Gastrocnemius medialis (tissue), 4 donors: ENCODE results near the gene C9orf43. TPM values are rescaled to one million over a fixed set of nuclear protein-coding genes. Genes with fewer than 3 reads are reported as not detected.
A peak's percentile ranks its signal among the peaks of the same experiment; 100 is the strongest.

ENCODE experiments used
- ATAC-seq, 2 donors: fragments of 150-250 bp; one replicate each; pipeline ENCODE4 v1.9.1; 2016
- DNase-seq, 2 donors: peaks; one replicate each; pipeline ENCODE4 v3.0.0-alpha.2; 2019
- H3K27ac ChIP-seq, 4 donors: fragments of 200-600 bp; sonication (generic); 1 replicate in 1 of 4; 2 replicates in 3 of 4; pipeline ENCODE4 v1.5.1; 2016 to 2018; ENCODE audit warnings: mild to moderate bottlenecking in 2 of 4, moderate library complexity in 1 of 4
- H3K27me3 ChIP-seq, 3 donors: fragments of 200-600 bp; sonication (generic) in 2 of 3; 1 replicate in 1 of 3; 2 replicates in 2 of 3; pipeline versions ENCODE4 v1.5.1 to v1.6.0; 2016 to 2019; ENCODE audit warnings: mild to moderate bottlenecking in 1 of 3, moderate library complexity in 1 of 3
- H3K36me3 ChIP-seq, 2 donors: fragments of 200-600 bp; sonication (generic) in 1 of 2; one replicate each; pipeline ENCODE4 v1.5.1; 2017 to 2018
- H3K4me1 ChIP-seq, 2 donors: fragments of 200-600 bp; sonication (generic) in 1 of 2; one replicate each; pipeline ENCODE4 v1.5.1; 2016 to 2017; ENCODE audit warnings: mild to moderate bottlenecking in 2 of 2
- H3K4me3 ChIP-seq, 4 donors: fragments of 200-600 bp; sonication (generic) in 3 of 4; 1 replicate in 1 of 4; 2 replicates in 3 of 4; pipeline ENCODE4 v1.5.1; 2016 to 2019; ENCODE audit warnings: mild to moderate bottlenecking in 2 of 4
- H3K9me3 ChIP-seq, 3 donors: fragments of 200-600 bp; sonication (generic) in 2 of 3; 1 replicate in 1 of 3; 2 replicates in 2 of 3; pipeline ENCODE4 v1.5.1; 2016 to 2019
- POLR2A ChIP-seq, 2 donors: fragments of 450-650 bp; IDR thresholded peaks; one replicate each; pipeline ENCODE4 v1.6.1; 2017; ENCODE audit warnings: antibody characterized with exemption in 2 of 2, mild to moderate bottlenecking in 2 of 2, moderate library complexity in 2 of 2
- in situ Hi-C, 4 donors: fragments of 200-750 bp; cut with MboI; loops; one replicate each; pipeline versions ENCODE4 v1.15.0 to v1.8.0; 2017; ENCODE audit warnings: low sequenced_read_pairs in 4 of 4
- intact Hi-C: fragments of 100-400 bp; cut with DNase I; formaldehyde crosslinking; loops from one replicate; pipeline ENCODE4 v1.15.1; 2023; ENCODE audit warnings: low total_unique reads
- total RNA-seq, 4 donors: library from RNA; depleted of rRNA; stranded (reverse); fragments of >200 nt; gene quantifications; one replicate each; pipeline versions ENCODE4 v1.1.0 to v1.2.3, GENCODE V29; 2016
- TF ChIP-seq, protein P1 (sequence below), 5 experiments: fragments of 450-650 bp in 3 of 5; fragments of 200-600 bp in 2 of 5; sonication (generic) in 2 of 5; IDR thresholded peaks in 4 of 5; conservative IDR thresholded peaks in 1 of 5; 1 replicate in 4 of 5; 2 replicates in 1 of 5; pipeline ENCODE4 v1.5.1; 2016 to 2019; ENCODE audit warnings: antibody characterized with exemption in 5 of 5, mild to moderate bottlenecking in 3 of 5, moderate library complexity in 3 of 5

Gene C9orf43
- total RNA-seq, 4 donors from 2014 or later, result not detected

GRCh38 chr9:113463418-113464285 is 53.1 kb downstream of the C9orf43 start, which contains the start of gene RGS3:
RGS3 (plus strand) TSS chr9:113463727; CDS start chr9:113463803, 76 bp downstream.
- peaks cover 11 to 32% of the 10 kb centered on the region in 2 donors for H3K4me1 ChIP-seq
- in situ Hi-C loops, result no loop called here
- peak; percentile 60 to 79 for DNase-seq
- ATAC-seq, result peak; percentile 89 to 91
- H3K27me3 ChIP-seq, result no peaks in the 10 kb centered on the region
- H3K4me3 ChIP-seq, result peak within 1 kb of the TSS; percentile 44 to 69 (median 59)
- no peaks in the 10 kb centered on the region for H3K36me3 ChIP-seq
- intact Hi-C loops, result loop anchor here (5.0 kb wide), 3 partner anchors 104 to 194 kb away; no protein-coding TSS in a partner anchor
- no peaks in the 10 kb centered on the region for H3K9me3 ChIP-seq
- H3K27ac ChIP-seq, result peak within 1 kb of the TSS; percentile 74 to 87 (median 82)
- TF ChIP-seq, protein P1, sequence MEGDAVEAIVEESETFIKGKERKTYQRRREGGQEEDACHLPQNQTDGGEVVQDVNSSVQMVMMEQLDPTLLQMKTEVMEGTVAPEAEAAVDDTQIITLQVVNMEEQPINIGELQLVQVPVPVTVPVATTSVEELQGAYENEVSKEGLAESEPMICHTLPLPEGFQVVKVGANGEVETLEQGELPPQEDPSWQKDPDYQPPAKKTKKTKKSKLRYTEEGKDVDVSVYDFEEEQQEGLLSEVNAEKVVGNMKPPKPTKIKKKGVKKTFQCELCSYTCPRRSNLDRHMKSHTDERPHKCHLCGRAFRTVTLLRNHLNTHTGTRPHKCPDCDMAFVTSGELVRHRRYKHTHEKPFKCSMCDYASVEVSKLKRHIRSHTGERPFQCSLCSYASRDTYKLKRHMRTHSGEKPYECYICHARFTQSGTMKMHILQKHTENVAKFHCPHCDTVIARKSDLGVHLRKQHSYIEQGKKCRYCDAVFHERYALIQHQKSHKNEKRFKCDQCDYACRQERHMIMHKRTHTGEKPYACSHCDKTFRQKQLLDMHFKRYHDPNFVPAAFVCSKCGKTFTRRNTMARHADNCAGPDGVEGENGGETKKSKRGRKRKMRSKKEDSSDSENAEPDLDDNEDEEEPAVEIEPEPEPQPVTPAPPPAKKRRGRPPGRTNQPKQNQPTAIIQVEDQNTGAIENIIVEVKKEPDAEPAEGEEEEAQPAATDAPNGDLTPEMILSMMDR (IDR thresholded peaks at IDR 0.05 in 4 of 5, conservative IDR thresholded peaks at IDR 0.05 in 1 of 5), result peak in 2 of 5 experiments; percentile 10 to 31
- peak; percentile 34 to 35 for TF ChIP-seq POLR2A (IDR thresholded peaks at IDR 0.05)

- TF ChIP-seq POLR2A (IDR thresholded peaks at IDR 0.05), result no peak
- TF ChIP-seq, protein P1 (IDR thresholded peaks at IDR 0.05 in 4 of 5, conservative IDR thresholded peaks at IDR 0.05 in 1 of 5), result no peak
- ATAC-seq, result no peak
- intact Hi-C loops (loop anchor here (5.0 kb wide), 3 partner anchors 103 to 193 kb away; no protein-coding TSS in a partner anchor), in situ Hi-C loops (no loop called here)
- peaks cover 11 to 38% of the 10 kb centered on the region in 2 donors for H3K4me1 ChIP-seq
- DNase-seq, result no peak
- H3K27me3 ChIP-seq, result no peaks in the 10 kb centered on the region
- no peaks in the 10 kb centered on the region for H3K36me3 ChIP-seq
- H3K27ac ChIP-seq, result peak overlapping the region; percentile 74 to 87 (median 82)
- peak overlapping the region in 3 of 4 donors; percentile 44 to 69 (median 51) for H3K4me3 ChIP-seq
- H3K9me3 ChIP-seq, result no peaks in the 10 kb centered on the region
These were observed 53.7 kb downstream of the C9orf43 start for GRCh38 chr9:113464286-113464660.

GRCh38 chr9:113465599-113466140 is 55.1 kb downstream of the C9orf43 start:
- TF ChIP-seq, protein P1 (IDR thresholded peaks at IDR 0.05 in 4 of 5, conservative IDR thresholded peaks at IDR 0.05 in 1 of 5), result no peak
- no peak for TF ChIP-seq POLR2A (IDR thresholded peaks at IDR 0.05)
- H3K27me3 ChIP-seq, result no peaks in the 10 kb centered on the region
- no peaks in the 10 kb centered on the region for H3K36me3 ChIP-seq
- ATAC-seq, result no peak
- in situ Hi-C loops, result no loop called here
- H3K9me3 ChIP-seq, result no peaks in the 10 kb centered on the region
- no peak for DNase-seq
- intact Hi-C loops, result no loop called here
- peak overlapping the region in 1 of 4 donors; percentile 81 for H3K27ac ChIP-seq
- H3K4me3 ChIP-seq, result no peak overlapping the region
- H3K4me1 ChIP-seq, result peaks cover 11 to 42% of the 10 kb centered on the region in 2 donors

DNA sequence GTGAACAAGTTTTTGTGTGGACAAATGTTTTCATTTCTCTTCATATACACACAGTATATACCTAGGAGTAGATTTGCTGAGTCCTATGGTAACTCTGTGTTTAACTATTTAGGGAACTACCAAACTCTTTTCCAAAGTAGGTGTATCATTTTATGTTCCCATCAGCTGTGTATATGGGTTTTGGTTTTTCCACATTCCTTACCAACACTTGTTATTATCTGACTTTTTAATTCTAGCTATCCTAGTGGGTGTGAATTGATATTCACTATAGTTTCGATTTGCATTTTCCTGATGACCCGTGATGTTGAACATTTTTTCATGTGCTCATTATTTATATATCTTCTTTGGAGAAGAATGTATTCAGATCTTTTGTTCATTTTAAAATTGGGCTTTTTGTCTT is 56.6 kb downstream of the C9orf43 start:
- no peaks in the 10 kb centered on the region for H3K9me3 ChIP-seq
- H3K27ac ChIP-seq, result no peak overlapping the region
- no peaks in the 10 kb centered on the region for H3K27me3 ChIP-seq
- H3K4me3 ChIP-seq, result no peak overlapping the region
- in situ Hi-C loops, result no loop called here
- peaks cover 11 to 42% of the 10 kb centered on the region in 2 donors for H3K4me1 ChIP-seq
- intact Hi-C loops, result no loop called here
- DNase-seq (no peak), ATAC-seq (no peak)
- no peaks in the 10 kb centered on the region for H3K36me3 ChIP-seq
- TF ChIP-seq, protein P1 (IDR thresholded peaks at IDR 0.05 in 4 of 5, conservative IDR thresholded peaks at IDR 0.05 in 1 of 5), result no peak
- TF ChIP-seq POLR2A (IDR thresholded peaks at IDR 0.05), result no peak
